Skeletal muscle satellite cell (primary cell): Measurements from ENCODE around the gene NCKAP5.
"Not testable (repeated sequence)": the region's sequence is repeated elsewhere in the genome, so short reads cannot be mapped to it uniquely, and the experiment has no call there.

Experiments used
- H3K27me3 ChIP-seq: 2 replicates; pipeline ENCODE4 v1.7.0; 2013; ENCODE audit warnings: low read length; ENCODE audit not compliant: control insufficient read depth, insufficient read depth
- H3K36me3 ChIP-seq: 2 replicates; pipeline ENCODE4 v1.7.0; 2013; ENCODE audit warnings: mild to moderate bottlenecking, control low read depth, low read length; ENCODE audit not compliant: insufficient read depth
- H3K4me1 ChIP-seq: 2 replicates; pipeline ENCODE4 v1.7.0; 2013; ENCODE audit warnings: low read length; ENCODE audit not compliant: control insufficient read depth, insufficient read depth
- H3K4me2 ChIP-seq: 2 replicates; pipeline ENCODE4 v1.7.0; 2013; ENCODE audit warnings: mild to moderate bottlenecking, low read length
- H3K4me3 ChIP-seq: 2 replicates; pipeline ENCODE4 v1.7.0; 2013; ENCODE audit warnings: low read length
- H3K9ac ChIP-seq: 2 replicates; pipeline ENCODE4 v1.7.0; 2013; ENCODE audit warnings: mild to moderate bottlenecking, low read depth, low read length, moderate library complexity
- H3K9me3 ChIP-seq: replicated peaks from 2 replicates; pipeline ENCODE4 v1.7.0; 2013; ENCODE audit warnings: mild to moderate bottlenecking, control low read depth, low read length

Gene NCKAP5

GRCh38 chr2:132824716-132825115, 743.5 kb downstream of the NCKAP5 start:
- no peak overlapping the region for H3K4me2 ChIP-seq
- H3K36me3 ChIP-seq = no peaks in the 10 kb centered on the region
- H3K27me3 ChIP-seq = no peaks in the 10 kb centered on the region
- H3K9ac ChIP-seq = no peak overlapping the region
- no peak overlapping the region for H3K4me3 ChIP-seq
- H3K4me1 ChIP-seq = no peaks in the 10 kb centered on the region
- H3K9me3 ChIP-seq = no peaks in the 10 kb centered on the region

DNA sequence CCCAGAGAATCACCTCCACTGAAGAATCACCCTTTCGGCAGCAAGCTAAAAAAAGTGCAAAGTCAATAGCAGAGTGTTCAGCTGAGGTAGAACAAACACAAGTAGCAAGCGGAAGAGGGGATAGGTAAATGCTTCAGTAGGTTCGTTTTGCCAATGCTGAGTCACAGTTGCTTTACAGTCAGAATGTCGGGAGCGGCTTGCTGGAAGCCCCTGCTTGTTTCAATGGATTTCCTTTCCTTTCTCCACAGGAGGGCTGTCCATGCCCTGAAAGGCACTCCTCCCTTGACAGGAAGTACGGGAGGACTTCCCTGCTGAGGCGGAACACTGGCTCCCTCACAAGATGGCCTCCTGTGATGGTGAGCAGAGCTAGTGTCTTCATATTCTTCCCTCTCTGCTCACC, 752.0 kb downstream of the NCKAP5 start:
- Histone ChIP-seq H3K4me3 (no peak overlapping the region), H3K27me3 (no peaks in the 10 kb centered on the region), H3K4me2 (no peak overlapping the region), H3K9ac (no peak overlapping the region), H3K36me3 (no peaks in the 10 kb centered on the region), H3K9me3 (no peaks in the 10 kb centered on the region), H3K4me1 (no peaks in the 10 kb centered on the region)

GRCh38 chr2:132815516-132815915, 752.7 kb downstream of the NCKAP5 start:
- Histone ChIP-seq H3K9ac (no peak overlapping the region), H3K36me3 (no peaks in the 10 kb centered on the region), H3K4me1 (no peaks in the 10 kb centered on the region), H3K4me2 (no peak overlapping the region), H3K9me3 (no peaks in the 10 kb centered on the region), H3K27me3 (no peaks in the 10 kb centered on the region), H3K4me3 (no peak overlapping the region)

DNA sequence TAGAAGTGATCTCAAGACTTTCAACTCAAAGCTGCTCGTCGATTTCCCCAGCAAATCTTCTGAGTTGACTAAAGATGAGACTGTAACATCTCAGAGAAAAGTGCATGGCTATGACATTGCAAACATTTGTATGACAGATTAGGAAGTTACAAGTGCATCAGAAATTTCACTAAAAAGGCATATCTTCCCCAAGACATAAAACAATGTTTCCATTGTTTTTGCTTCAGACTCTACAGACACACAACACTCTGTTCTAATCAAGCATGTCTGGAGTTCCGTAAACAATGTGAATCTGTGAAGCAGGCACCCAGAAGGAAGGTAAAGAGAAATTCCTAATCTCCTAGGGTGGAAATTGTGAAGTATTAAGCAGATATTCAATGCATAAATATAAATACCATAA, 753.6 kb downstream of the NCKAP5 start:
- H3K36me3 ChIP-seq = no peaks in the 10 kb centered on the region
- H3K9me3 ChIP-seq = no peaks in the 10 kb centered on the region
- H3K4me2 ChIP-seq = no peak overlapping the region
- H3K9ac ChIP-seq = no peak overlapping the region
- no peaks in the 10 kb centered on the region for H3K27me3 ChIP-seq
- no peaks in the 10 kb centered on the region for H3K4me1 ChIP-seq
- H3K4me3 ChIP-seq = no peak overlapping the region

DNA sequence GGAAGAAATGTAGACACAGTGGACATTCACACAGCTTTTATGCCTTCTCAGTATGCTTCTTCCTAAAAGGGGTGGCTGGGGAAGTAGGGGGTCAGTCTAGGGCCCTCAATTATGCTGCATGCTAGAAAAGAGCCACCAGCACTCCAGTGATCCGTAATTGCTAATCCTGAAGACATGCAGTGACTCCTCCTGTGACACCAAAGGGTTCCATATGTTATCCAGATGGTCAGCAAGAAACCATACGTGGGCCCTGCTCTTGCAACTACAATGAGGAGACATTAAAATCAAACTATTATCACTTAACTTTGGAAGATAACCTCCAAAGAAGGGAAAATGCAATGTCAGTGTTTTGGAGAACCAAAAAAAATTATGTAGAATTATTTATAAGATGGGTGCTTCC, 754.8 kb downstream of the NCKAP5 start:
- Histone ChIP-seq H3K4me1 (no peaks in the 10 kb centered on the region), H3K9me3 (no peaks in the 10 kb centered on the region), H3K36me3 (no peaks in the 10 kb centered on the region), H3K4me2 (no peak overlapping the region), H3K27me3 (no peaks in the 10 kb centered on the region), H3K9ac (no peak overlapping the region), H3K4me3 (no peak overlapping the region)

- Histone ChIP-seq H3K36me3 (no peaks in the 10 kb centered on the region), H3K4me1 (no peaks in the 10 kb centered on the region), H3K4me3 (no peak overlapping the region), H3K4me2 (no peak overlapping the region), H3K27me3 (no peaks in the 10 kb centered on the region), H3K9me3 (no peaks in the 10 kb centered on the region), H3K9ac (no peak overlapping the region)
These were observed 756.9 kb downstream of the NCKAP5 start for GRCh38 chr2:132811148-132811915.

- H3K27me3 ChIP-seq, H3K4me1 ChIP-seq, H3K9ac ChIP-seq, H3K4me3 ChIP-seq, H3K9me3 ChIP-seq, H3K36me3 ChIP-seq, H3K4me2 ChIP-seq: not testable (repeated sequence)
These were observed 758.3 kb downstream of the NCKAP5 start for GRCh38 chr2:132809962-132810361.

GRCh38 chr2:132804051-132804450, 764.2 kb downstream of the NCKAP5 start:
- peaks cover 16% of the 10 kb centered on the region for H3K4me1 ChIP-seq
- no peaks in the 10 kb centered on the region for H3K36me3 ChIP-seq
- no peaks in the 10 kb centered on the region for H3K9me3 ChIP-seq
- H3K27me3 ChIP-seq = no peaks in the 10 kb centered on the region
- peak overlapping the region; percentile 19 for H3K9ac ChIP-seq
- no peak overlapping the region for H3K4me3 ChIP-seq
- peak overlapping the region; percentile 32 for H3K4me2 ChIP-seq

GRCh38 chr2:132798341-132798740, 769.9 kb downstream of the NCKAP5 start:
- Histone ChIP-seq H3K27me3 (no peaks in the 10 kb centered on the region), H3K36me3 (no peaks in the 10 kb centered on the region), H3K9ac (no peak overlapping the region), H3K9me3 (no peaks in the 10 kb centered on the region), H3K4me1 (peaks cover 6% of the 10 kb centered on the region), H3K4me3 (no peak overlapping the region), H3K4me2 (no peak overlapping the region)

GRCh38 chr2:132797556-132797955, 770.7 kb downstream of the NCKAP5 start:
- H3K36me3 ChIP-seq = no peaks in the 10 kb centered on the region
- no peaks in the 10 kb centered on the region for H3K27me3 ChIP-seq
- H3K4me1 ChIP-seq = peaks cover 6% of the 10 kb centered on the region
- H3K9me3 ChIP-seq = no peaks in the 10 kb centered on the region
- no peak overlapping the region for H3K4me3 ChIP-seq
- H3K4me2 ChIP-seq = no peak overlapping the region
- H3K9ac ChIP-seq = no peak overlapping the region

DNA sequence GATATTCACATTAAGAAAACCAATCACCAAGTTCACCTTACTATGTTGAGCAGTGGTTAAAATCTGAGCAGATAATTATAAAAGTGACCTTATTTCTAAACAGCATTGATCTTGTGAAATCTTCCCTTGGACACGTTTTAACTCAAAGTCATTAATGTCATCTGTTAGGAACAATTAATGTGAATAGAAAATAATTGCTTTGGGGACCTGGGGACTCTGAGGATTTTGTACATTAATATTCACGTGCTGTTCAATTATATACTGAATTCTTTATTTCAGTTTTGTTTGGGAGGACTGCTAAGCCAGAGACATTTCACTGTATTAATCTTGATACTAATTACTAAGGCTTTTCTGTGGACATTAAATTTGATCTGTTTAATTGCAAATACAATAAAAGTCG, 771.2 kb downstream of the NCKAP5 start:
- Histone ChIP-seq H3K4me2 (no peak overlapping the region), H3K36me3 (no peaks in the 10 kb centered on the region), H3K9ac (no peak overlapping the region), H3K27me3 (no peaks in the 10 kb centered on the region), H3K9me3 (no peaks in the 10 kb centered on the region), H3K4me3 (no peak overlapping the region), H3K4me1 (peaks cover 6% of the 10 kb centered on the region)

DNA sequence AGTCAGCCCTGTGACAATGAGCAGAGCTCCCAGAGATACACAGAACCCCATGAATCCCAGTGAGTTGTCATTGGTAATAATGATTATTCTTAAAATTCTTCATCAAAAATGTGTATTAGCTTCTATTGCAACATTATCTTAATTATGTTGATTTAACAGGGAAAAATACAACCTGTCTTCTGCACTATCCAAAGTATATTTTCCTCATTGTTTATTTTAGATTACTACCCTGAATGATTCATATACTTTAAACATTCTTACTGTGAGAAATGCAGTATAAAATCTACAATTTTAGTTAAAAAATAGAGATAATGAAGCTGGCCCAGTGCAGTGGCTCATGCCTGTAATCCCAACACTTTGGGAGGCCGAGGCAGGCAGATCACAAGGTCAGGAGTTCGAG, 773.0 kb downstream of the NCKAP5 start:
- no peak overlapping the region for H3K9ac ChIP-seq
- H3K36me3 ChIP-seq = no peaks in the 10 kb centered on the region
- no peak overlapping the region for H3K4me2 ChIP-seq
- no peak overlapping the region for H3K4me3 ChIP-seq
- H3K4me1 ChIP-seq = peaks cover 6% of the 10 kb centered on the region
- H3K27me3 ChIP-seq = no peaks in the 10 kb centered on the region
- no peaks in the 10 kb centered on the region for H3K9me3 ChIP-seq
